Gastroesophageal sphincter (tissue), 4 donors: ENCODE results near the gene CD53. TPM values are rescaled to one million over a fixed set of nuclear protein-coding genes. Genes with fewer than 3 reads are reported as not detected.

Source experiments
- ATAC-seq: fragments of 150-250 bp; one replicate; pipeline ENCODE4 v1.9.1; 2016; ENCODE audit warnings: mild to moderate bottlenecking, moderate library complexity
- H3K27ac ChIP-seq, 4 donors: fragments of 200-600 bp; sonication (generic) in 3 of 4; 1 replicate in 3 of 4; 2 replicates in 1 of 4; pipeline ENCODE4 v1.5.1; 2016 to 2019
- H3K27me3 ChIP-seq: fragments of 200-600 bp; sonication (generic); one replicate; pipeline ENCODE4 v1.5.1; 2019
- H3K36me3 ChIP-seq, 2 donors: fragments of 200-600 bp; sonication (generic); one replicate each; pipeline ENCODE4 v1.5.1; 2019; ENCODE audit warnings: control low read depth in 1 of 2
- H3K4me1 ChIP-seq, 3 donors: fragments of 200-600 bp; sonication (generic); 1 replicate in 2 of 3; 2 replicates in 1 of 3; pipeline ENCODE4 v1.5.1; 2016 to 2019; ENCODE audit warnings: control low read depth in 2 of 3
- H3K4me3 ChIP-seq, 2 donors: fragments of 200-600 bp; sonication (generic); one replicate each; pipeline ENCODE4 v1.5.1; 2019; ENCODE audit warnings: mild to moderate bottlenecking in 1 of 2, moderate library complexity in 1 of 2
- H3K9me3 ChIP-seq, 3 donors: fragments of 200-600 bp; sonication (generic); one replicate each; pipeline ENCODE4 v1.5.1; 2017 to 2019; ENCODE audit warnings: control low read depth in 2 of 3
- EP300 ChIP-seq: sonication (generic); formaldehyde crosslinking; IDR thresholded peaks from one replicate; pipeline ENCODE4 v1.6.1; 2017; ENCODE audit warnings: antibody characterized with exemption, mild to moderate bottlenecking
- POLR2A ChIP-seq, 2 donors: fragments of 450-650 bp; IDR thresholded peaks; one replicate each; pipeline ENCODE4 v1.6.1; 2017; ENCODE audit warnings: antibody characterized with exemption in 2 of 2, mild to moderate bottlenecking in 2 of 2, moderate library complexity in 1 of 2
- POLR2AphosphoS5 ChIP-seq: sonication (generic); formaldehyde crosslinking; IDR thresholded peaks from one replicate; pipeline ENCODE4 v1.6.1; 2017; ENCODE audit warnings: antibody characterized with exemption
- WGBS, 2 donors: methylation state at CpG; one replicate each; pipeline ENCODE4 v1.1.5; 2018; ENCODE audit warnings: low coverage in 1 of 2; 5-methylcytosine and 5-hydroxymethylcytosine counted together
- total RNA-seq, 4 donors: library from RNA; depleted of rRNA; stranded (reverse); fragments of >200 nt; gene quantifications; one replicate each; pipeline ENCODE4 v1.1.0, GENCODE V29; 2016
- TF ChIP-seq, protein P1 (sequence below), 4 experiments: fragments of 200-600 bp in 2 of 4; fragments of 450-650 bp in 2 of 4; sonication (generic) in 1 of 4; IDR thresholded peaks; one replicate each; pipeline ENCODE4 v1.5.1; 2017 to 2019; ENCODE audit warnings: antibody characterized with exemption in 4 of 4, mild to moderate bottlenecking in 2 of 4, moderate library complexity in 2 of 4

CD53 gene
- total RNA-seq, 4 donors from 2014 or later = 8.1 to 48.1 (median 22.9) TPM

- H3K9me3 ChIP-seq = peaks cover 0 to 15% (median 0%) of the 10 kb centered on the region in 3 donors
- H3K27ac ChIP-seq = peak overlapping the region in 1 of 4 donors; percentile 43
- H3K4me3 ChIP-seq = no peak overlapping the region
- H3K36me3 ChIP-seq = no peaks in the 10 kb centered on the region
- no peaks in the 10 kb centered on the region for H3K4me1 ChIP-seq
- no peaks in the 10 kb centered on the region for H3K27me3 ChIP-seq
- 50 to 79% methylated on average over 1 to 2 of the region's 2 CpGs for WGBS, 2 donors
- no peak for ATAC-seq
- TF ChIP-seq EP300 (no peak), POLR2AphosphoS5 (no peak), POLR2A (IDR thresholded peaks at IDR 0.05) (no peak)
- TF ChIP-seq, protein P1, sequence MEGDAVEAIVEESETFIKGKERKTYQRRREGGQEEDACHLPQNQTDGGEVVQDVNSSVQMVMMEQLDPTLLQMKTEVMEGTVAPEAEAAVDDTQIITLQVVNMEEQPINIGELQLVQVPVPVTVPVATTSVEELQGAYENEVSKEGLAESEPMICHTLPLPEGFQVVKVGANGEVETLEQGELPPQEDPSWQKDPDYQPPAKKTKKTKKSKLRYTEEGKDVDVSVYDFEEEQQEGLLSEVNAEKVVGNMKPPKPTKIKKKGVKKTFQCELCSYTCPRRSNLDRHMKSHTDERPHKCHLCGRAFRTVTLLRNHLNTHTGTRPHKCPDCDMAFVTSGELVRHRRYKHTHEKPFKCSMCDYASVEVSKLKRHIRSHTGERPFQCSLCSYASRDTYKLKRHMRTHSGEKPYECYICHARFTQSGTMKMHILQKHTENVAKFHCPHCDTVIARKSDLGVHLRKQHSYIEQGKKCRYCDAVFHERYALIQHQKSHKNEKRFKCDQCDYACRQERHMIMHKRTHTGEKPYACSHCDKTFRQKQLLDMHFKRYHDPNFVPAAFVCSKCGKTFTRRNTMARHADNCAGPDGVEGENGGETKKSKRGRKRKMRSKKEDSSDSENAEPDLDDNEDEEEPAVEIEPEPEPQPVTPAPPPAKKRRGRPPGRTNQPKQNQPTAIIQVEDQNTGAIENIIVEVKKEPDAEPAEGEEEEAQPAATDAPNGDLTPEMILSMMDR (IDR thresholded peaks at IDR 0.05) = no peak
Observed at GRCh38 chr1:110872366-110872744, 593 bp upstream of the CD53 start.

GRCh38 chr1:110873856-110874255 lies 908 bp downstream of the CD53 start:
- H3K27me3 ChIP-seq = no peaks in the 10 kb centered on the region
- TF ChIP-seq POLR2AphosphoS5 (no peak), POLR2A (IDR thresholded peaks at IDR 0.05) (no peak), EP300 (no peak)
- TF ChIP-seq, protein P1 (IDR thresholded peaks at IDR 0.05) = no peak
- peak overlapping the region in 1 of 4 donors; percentile 35 for H3K27ac ChIP-seq
- 74 to 77% methylated on average over 4 of the region's 4 CpGs for WGBS, 2 donors
- no peaks in the 10 kb centered on the region for H3K4me1 ChIP-seq
- H3K36me3 ChIP-seq = no peaks in the 10 kb centered on the region
- no peaks in the 10 kb centered on the region for H3K9me3 ChIP-seq
- ATAC-seq = no peak
- peak overlapping the region; percentile 25 to 37 for H3K4me3 ChIP-seq

GRCh38 chr1:110874324-110875215 lies 1.6 kb downstream of the CD53 start:
- WGBS, 2 donors = 45 to 48% methylated on average over 2 to 3 of the region's 3 CpGs
- Histone ChIP-seq H3K4me3 (peak overlapping the region in 1 of 2 donors; percentile 37), H3K9me3 (no peaks in the 10 kb centered on the region), H3K27ac (peak overlapping the region in 2 of 4 donors; percentile 9 to 35), H3K4me1 (no peaks in the 10 kb centered on the region), H3K27me3 (no peaks in the 10 kb centered on the region), H3K36me3 (no peaks in the 10 kb centered on the region)
- no peak for TF ChIP-seq POLR2A (IDR thresholded peaks at IDR 0.05)
- TF ChIP-seq POLR2AphosphoS5 = no peak
- no peak for TF ChIP-seq EP300
- TF ChIP-seq, protein P1 (IDR thresholded peaks at IDR 0.05) = no peak
- ATAC-seq = no peak

DNA sequence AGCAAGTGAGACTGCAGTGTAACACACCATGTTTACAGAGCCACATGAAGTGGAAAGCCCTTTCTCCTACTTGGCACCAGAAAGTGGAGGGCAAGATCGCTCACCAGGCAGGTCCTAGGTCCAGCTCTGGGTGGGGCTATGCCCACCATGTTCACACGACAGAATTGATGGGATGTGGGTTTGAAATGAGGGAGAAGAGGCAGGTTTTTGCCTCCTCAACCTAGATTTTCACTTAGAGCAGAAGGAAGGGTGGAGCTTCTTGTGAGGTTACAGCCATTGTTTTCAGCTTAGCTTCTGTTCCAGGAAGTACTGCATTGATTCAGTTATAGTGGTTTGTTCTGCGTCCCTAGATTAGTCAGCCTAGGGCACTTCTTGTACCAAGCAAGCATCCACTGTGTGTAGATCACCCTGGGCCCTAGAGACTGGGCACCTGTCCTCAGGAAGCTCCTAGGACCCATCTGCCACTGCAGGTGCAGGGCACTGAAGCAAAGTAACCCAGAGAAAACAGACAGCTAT lies 2.3 kb downstream of the CD53 start:
- Histone ChIP-seq H3K9me3 (no peaks in the 10 kb centered on the region), H3K4me1 (no peaks in the 10 kb centered on the region), H3K4me3 (peak overlapping the region in 1 of 2 donors; percentile 37), H3K27ac (peak overlapping the region in 2 of 4 donors; percentile 9 to 22), H3K36me3 (no peaks in the 10 kb centered on the region), H3K27me3 (no peaks in the 10 kb centered on the region)
- no peak for ATAC-seq
- WGBS, 2 donors = 58% methylated on average over 3 of the region's 3 CpGs; no CpG with 5 or more reads in 1 of the 2 donors
- no peak for TF ChIP-seq POLR2A (IDR thresholded peaks at IDR 0.05)
- TF ChIP-seq, protein P1 (IDR thresholded peaks at IDR 0.05) = no peak
- no peak for TF ChIP-seq POLR2AphosphoS5
- no peak for TF ChIP-seq EP300
